Measurements from ENCODE around the gene IL1RAPL2. TPM values are rescaled to one million over a fixed set of nuclear protein-coding genes. Genes with fewer than 3 reads are reported as not detected.

Gene IL1RAPL2
- total RNA-seq, 1 donor: not detected

GRCh38 chrX:105565856-105566255 lies 999.9 kb downstream of the IL1RAPL2 start:
- Histone ChIP-seq H3K27ac (ENCODE audit: low read depth, low read length) (no peak overlapping the region), H4K20me1 (ENCODE audit: insufficient read depth, low read length) (no peaks in the 10 kb centered on the region), H3K4me3 (ENCODE audit: insufficient read depth, low read length) (no peak overlapping the region), H3K4me2 (ENCODE audit: insufficient read depth, low read length) (no peak overlapping the region), H3K79me2 (ENCODE audit: insufficient read depth, low read length) (no peaks in the 10 kb centered on the region), H3K4me1 (ENCODE audit: insufficient read depth, low read length) (peaks cover 5% of the 10 kb centered on the region), H2AFZ (ENCODE audit: low read length) (no peak overlapping the region), H3K36me3 (ENCODE audit: insufficient read depth, low read length) (no peaks in the 10 kb centered on the region), H3K9me3 (ENCODE audit: low read depth, low read length) (no peaks in the 10 kb centered on the region), H3K27me3 (ENCODE audit: insufficient read depth, low read length) (no peaks in the 10 kb centered on the region)
- DNase-seq (ENCODE audit: insufficient read length, low spot score, missing footprints): no peak
- no peak for TF ChIP-seq CTCF (IDR thresholded peaks at IDR 0.05; ENCODE audit: extremely low read depth, low read depth, low read length)

- H3K79me2 ChIP-seq (ENCODE audit: insufficient read depth, low read length): no peaks in the 10 kb centered on the region
- H3K27ac ChIP-seq (ENCODE audit: low read depth, low read length): no peak overlapping the region
- H3K9me3 ChIP-seq (ENCODE audit: low read depth, low read length): no peaks in the 10 kb centered on the region
- H4K20me1 ChIP-seq (ENCODE audit: insufficient read depth, low read length): no peaks in the 10 kb centered on the region
- no peak overlapping the region for H3K4me3 ChIP-seq (ENCODE audit: insufficient read depth, low read length)
- H3K36me3 ChIP-seq (ENCODE audit: insufficient read depth, low read length): no peaks in the 10 kb centered on the region
- no peak overlapping the region for H3K4me2 ChIP-seq (ENCODE audit: insufficient read depth, low read length)
- H3K4me1 ChIP-seq (ENCODE audit: insufficient read depth, low read length): peaks cover 5% of the 10 kb centered on the region
- TF ChIP-seq CTCF (IDR thresholded peaks at IDR 0.05; ENCODE audit: extremely low read depth, low read depth, low read length): no peak
- H2AFZ ChIP-seq (ENCODE audit: low read length): no peak overlapping the region
- no peak for DNase-seq (ENCODE audit: insufficient read length, low spot score, missing footprints)
- no peaks in the 10 kb centered on the region for H3K27me3 ChIP-seq (ENCODE audit: insufficient read depth, low read length)
Observed at GRCh38 chrX:105567082-105567481, 1001.1 kb downstream of the IL1RAPL2 start.

GRCh38 chrX:105608745-105609144 lies 1042.7 kb downstream of the IL1RAPL2 start:
- H3K27me3 ChIP-seq (ENCODE audit: insufficient read depth, low read length): peaks cover 3% of the 10 kb centered on the region
- no peak for DNase-seq (ENCODE audit: insufficient read length, low spot score, missing footprints)
- no peaks in the 10 kb centered on the region for H3K36me3 ChIP-seq (ENCODE audit: insufficient read depth, low read length)
- H2AFZ ChIP-seq (ENCODE audit: low read length): no peak overlapping the region
- no peaks in the 10 kb centered on the region for H3K79me2 ChIP-seq (ENCODE audit: insufficient read depth, low read length)
- no peak overlapping the region for H3K4me3 ChIP-seq (ENCODE audit: insufficient read depth, low read length)
- H3K27ac ChIP-seq (ENCODE audit: low read depth, low read length): no peak overlapping the region
- no peaks in the 10 kb centered on the region for H3K4me1 ChIP-seq (ENCODE audit: insufficient read depth, low read length)
- no peak overlapping the region for H3K4me2 ChIP-seq (ENCODE audit: insufficient read depth, low read length)
- no peaks in the 10 kb centered on the region for H4K20me1 ChIP-seq (ENCODE audit: insufficient read depth, low read length)
- no peak for TF ChIP-seq CTCF (IDR thresholded peaks at IDR 0.05; ENCODE audit: extremely low read depth, low read depth, low read length)
- no peaks in the 10 kb centered on the region for H3K9me3 ChIP-seq (ENCODE audit: low read depth, low read length)

GRCh38 chrX:105609530-105609929 lies 1043.5 kb downstream of the IL1RAPL2 start:
- H3K9me3 ChIP-seq (ENCODE audit: low read depth, low read length): no peaks in the 10 kb centered on the region
- H3K4me1 ChIP-seq (ENCODE audit: insufficient read depth, low read length): no peaks in the 10 kb centered on the region
- H4K20me1 ChIP-seq (ENCODE audit: insufficient read depth, low read length): no peaks in the 10 kb centered on the region
- H3K27me3 ChIP-seq (ENCODE audit: insufficient read depth, low read length): peaks cover 3% of the 10 kb centered on the region
- no peaks in the 10 kb centered on the region for H3K79me2 ChIP-seq (ENCODE audit: insufficient read depth, low read length)
- no peak overlapping the region for H3K27ac ChIP-seq (ENCODE audit: low read depth, low read length)
- no peak overlapping the region for H3K4me3 ChIP-seq (ENCODE audit: insufficient read depth, low read length)
- TF ChIP-seq CTCF (IDR thresholded peaks at IDR 0.05; ENCODE audit: extremely low read depth, low read depth, low read length): no peak
- H3K4me2 ChIP-seq (ENCODE audit: insufficient read depth, low read length): no peak overlapping the region
- DNase-seq (ENCODE audit: insufficient read length, low spot score, missing footprints): no peak
- no peaks in the 10 kb centered on the region for H3K36me3 ChIP-seq (ENCODE audit: insufficient read depth, low read length)
- no peak overlapping the region for H2AFZ ChIP-seq (ENCODE audit: low read length)
